WTC11 (cell line): ENCODE results near the gene BACH2. TPM values are rescaled to one million over a fixed set of nuclear protein-coding genes. Genes with fewer than 3 reads are reported as not detected.

Experiments
- ATAC-seq: fragments of 200-7000 bp; cut with Tn5 transposase; 2 replicates; pipeline ENCODE4 v1.10.0; 2021; ENCODE audit warnings: mild to moderate bottlenecking, moderate library complexity
- CTCF ChIA-PET: fragments of 300-600 bp; sonication (Branson Sonifier 250); formaldehyde crosslinking; loops from one replicate; lab custom pipeline; 2021; ENCODE audit warnings: antibody characterized with exemption; lab: Charles Lee
- POLR2A ChIA-PET: fragments of 350-600 bp; sonication (Branson Sonifier 250); formaldehyde crosslinking; loops from one replicate; lab custom pipeline; 2021; ENCODE audit warnings: antibody characterized with exemption; lab: Charles Lee
- DNase-seq: peaks from one replicate; pipeline ENCODE4 v3.0.0; 2021; ENCODE audit warnings: low spot score
- H3K27ac Mint-ChIP-seq: 2 replicates; pipeline ENCODE4 v1.8.0; 2021; ENCODE audit warnings: mixed read lengths
- H3K27me3 Mint-ChIP-seq: 2 replicates; pipeline ENCODE4 v1.8.0; 2021; ENCODE audit warnings: low read depth, mild to moderate bottlenecking, moderate library complexity, mixed read lengths
- H3K36me3 Mint-ChIP-seq: 2 replicates; pipeline ENCODE4 v1.8.0; 2021; ENCODE audit warnings: mixed read lengths
- H3K4me1 Mint-ChIP-seq: 2 replicates; pipeline ENCODE4 v1.8.0; 2022; ENCODE audit warnings: mixed read lengths
- H3K4me3 Mint-ChIP-seq: 2 replicates; pipeline ENCODE4 v1.8.0; 2021; ENCODE audit warnings: mild to moderate bottlenecking, moderate library complexity, mixed read lengths
- H3K9me3 Mint-ChIP-seq: 2 replicates; pipeline ENCODE4 v1.8.0; 2021; ENCODE audit warnings: mixed read lengths
- AR ChIP-seq: fragments of 250-450 bp; sonication (Bioruptor Pico); IDR thresholded peaks from 2 replicates; pipeline ENCODE4 v1.9.0; 2021; ENCODE audit warnings: mild to moderate bottlenecking
- E2F1 ChIP-seq: sonication (generic); formaldehyde crosslinking; IDR thresholded peaks from 2 replicates; pipeline ENCODE4 v1.8.0; 2022; ENCODE audit warnings: mild to moderate bottlenecking, missing genetic modification reagents
- EMX1 ChIP-seq: fragments of 250-450 bp; sonication (Bioruptor Pico); IDR thresholded peaks from 2 replicates; pipeline ENCODE4 v1.8.0; 2021; ENCODE audit warnings: mild to moderate bottlenecking
- ETV6 ChIP-seq: sonication (generic); formaldehyde crosslinking; IDR thresholded peaks from 2 replicates; pipeline ENCODE4 v1.8.1; 2022; ENCODE audit warnings: mild to moderate bottlenecking, missing genetic modification reagents
- FOXJ3 ChIP-seq: sonication (generic); formaldehyde crosslinking; IDR thresholded peaks from 2 replicates; pipeline ENCODE4 v1.9.0; 2021; ENCODE audit warnings: missing genetic modification reagents, mild to moderate bottlenecking, borderline replicate concordance
- FOXK1 ChIP-seq: sonication (generic); formaldehyde crosslinking; IDR thresholded peaks from 2 replicates; pipeline ENCODE4 v1.8.0; 2022; ENCODE audit warnings: mild to moderate bottlenecking, moderate library complexity, missing genetic modification reagents
- GTF2I ChIP-seq: fragments of 250-450 bp; sonication (Bioruptor Pico); conservative IDR thresholded peaks from 2 replicates; pipeline ENCODE4 v1.4.0; 2021; ENCODE audit warnings: mild to moderate bottlenecking
- HMGA2 ChIP-seq: fragments of 250-450 bp; sonication (Bioruptor Pico); IDR thresholded peaks from 2 replicates; pipeline ENCODE4 v1.4.0; 2021; ENCODE audit warnings: mild to moderate bottlenecking, moderate library complexity
- NFATC4 ChIP-seq: fragments of 250-450 bp; sonication (Bioruptor Pico); IDR thresholded peaks from 2 replicates; pipeline ENCODE4 v1.9.0; 2021; ENCODE audit warnings: mild to moderate bottlenecking
- NFE2L1 ChIP-seq: sonication (generic); formaldehyde crosslinking; IDR thresholded peaks from 2 replicates; pipeline ENCODE4 v1.8.1; 2023; ENCODE audit warnings: missing genetic modification reagents
- NFYB ChIP-seq: sonication (generic); formaldehyde crosslinking; conservative IDR thresholded peaks from 2 replicates; pipeline ENCODE4 v1.8.0; 2022; ENCODE audit warnings: low read depth, missing genetic modification reagents
- NR1H2 ChIP-seq: sonication (generic); formaldehyde crosslinking; IDR thresholded peaks from 2 replicates; pipeline ENCODE4 v1.9.0; 2021; ENCODE audit warnings: mild to moderate bottlenecking, moderate library complexity, missing genetic modification reagents
- OVOL2 ChIP-seq: fragments of 250-450 bp; sonication (Bioruptor Pico); IDR thresholded peaks from 2 replicates; pipeline ENCODE4 v1.9.0; 2021; ENCODE audit warnings: mild to moderate bottlenecking, borderline replicate concordance
- SMAD3 ChIP-seq: sonication (generic); formaldehyde crosslinking; IDR thresholded peaks from 2 replicates; pipeline ENCODE4 v1.8.0; 2022; ENCODE audit warnings: missing genetic modification reagents, mild to moderate bottlenecking, borderline replicate concordance
- SP1 ChIP-seq: sonication (generic); formaldehyde crosslinking; conservative IDR thresholded peaks from 2 replicates; pipeline ENCODE4 v1.8.1; 2022; ENCODE audit warnings: missing genetic modification reagents
- TCF7 ChIP-seq: sonication (generic); formaldehyde crosslinking; IDR thresholded peaks from 2 replicates; pipeline ENCODE4 v1.8.0; 2022; ENCODE audit warnings: mild to moderate bottlenecking, low read depth, missing genetic modification reagents, moderate library complexity
- TEAD1 ChIP-seq: sonication (generic); formaldehyde crosslinking; IDR thresholded peaks from 2 replicates; pipeline ENCODE4 v1.8.0; 2022; ENCODE audit warnings: mild to moderate bottlenecking, missing genetic modification reagents
- TEAD4 ChIP-seq: sonication (generic); formaldehyde crosslinking; IDR thresholded peaks from 2 replicates; pipeline ENCODE4 v1.8.0; 2022; ENCODE audit warnings: mild to moderate bottlenecking, missing genetic modification reagents
- TP53 ChIP-seq: sonication (generic); formaldehyde crosslinking; IDR thresholded peaks from 2 replicates; pipeline ENCODE4 v1.8.1; 2023; ENCODE audit warnings: mild to moderate bottlenecking, missing genetic modification reagents
- ZBTB21 ChIP-seq: sonication (generic); formaldehyde crosslinking; IDR thresholded peaks from 2 replicates; pipeline ENCODE4 v1.8.1; 2023; ENCODE audit warnings: mild to moderate bottlenecking, missing genetic modification reagents, borderline replicate concordance
- ZNF121 ChIP-seq: sonication (generic); formaldehyde crosslinking; IDR thresholded peaks from 2 replicates; pipeline ENCODE4 v1.8.0; 2023; ENCODE audit warnings: missing genetic modification reagents
- ZNF138 ChIP-seq: sonication (generic); formaldehyde crosslinking; conservative IDR thresholded peaks from 2 replicates; pipeline ENCODE4 v1.8.1; 2022; ENCODE audit warnings: mild to moderate bottlenecking, moderate library complexity, missing genetic modification reagents
- ZNF416 ChIP-seq: fragments of 250-450 bp; sonication (Bioruptor Pico); IDR thresholded peaks from 2 replicates; pipeline ENCODE4 v1.9.0; 2021; ENCODE audit warnings: mild to moderate bottlenecking, inconsistent platforms
- ZNF512 ChIP-seq: sonication (generic); formaldehyde crosslinking; IDR thresholded peaks from 2 replicates; pipeline ENCODE4 v1.8.1; 2022; ENCODE audit warnings: missing genetic modification reagents, borderline replicate concordance
- ZNF671 ChIP-seq: fragments of 250-450 bp; sonication (Bioruptor Pico); IDR thresholded peaks from 2 replicates; pipeline ENCODE4 v1.8.0; 2021; ENCODE audit warnings: mild to moderate bottlenecking
- total RNA-seq: library from RNA; stranded (reverse); gene quantifications from 3 replicates; pipeline ENCODE4 v1.2.3, GENCODE V29; 2021
- TF ChIP-seq, protein P1 (sequence below): sonication (generic); formaldehyde crosslinking; IDR thresholded peaks from 2 replicates; pipeline ENCODE4 v1.8.1; 2023; ENCODE audit warnings: mild to moderate bottlenecking, missing genetic modification reagents, borderline replicate concordance

BACH2 gene
- total RNA-seq, 1 experiment from 2014 or later = 5.9 TPM

DNA sequence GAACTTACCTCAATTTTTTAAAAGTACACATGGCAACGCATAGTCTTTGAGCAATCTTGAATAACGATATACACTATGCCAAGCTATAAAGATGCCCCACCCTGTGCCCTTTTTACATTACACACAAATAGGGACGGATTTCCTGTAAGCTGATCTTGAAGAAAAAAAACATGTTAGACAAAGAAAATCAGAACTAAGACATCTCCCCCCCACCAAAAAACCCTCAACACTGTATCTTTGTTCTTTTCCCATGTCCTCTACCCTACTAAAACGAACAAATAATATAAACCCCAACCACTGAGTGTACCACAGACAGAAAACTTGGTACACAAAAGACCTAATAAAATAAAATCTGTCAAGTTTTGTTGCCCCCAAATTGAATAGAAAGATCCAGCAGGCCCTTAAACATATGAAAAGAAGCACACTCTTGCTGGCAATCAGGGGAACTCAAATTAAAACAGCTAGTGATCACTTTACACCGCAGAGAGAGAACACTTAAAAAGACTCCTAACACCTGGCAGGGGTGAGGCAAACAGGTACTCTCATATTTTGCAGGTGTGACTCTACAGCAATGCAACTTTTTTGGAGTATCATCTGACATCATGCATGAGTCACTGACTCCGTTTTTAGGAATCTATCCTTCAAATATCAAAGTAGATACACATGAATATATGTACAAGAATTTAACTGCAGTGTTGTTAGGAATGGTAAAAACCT lies 29.6 kb downstream of the BACH2 start:
- Mint-ChIP-seq H3K27me3 (no peaks in the 10 kb centered on the region), H3K27ac (no peak overlapping the region), H3K4me1 (peaks cover 5% of the 10 kb centered on the region), H3K36me3 (no peaks in the 10 kb centered on the region), H3K4me3 (no peak overlapping the region), H3K9me3 (peaks cover 13% of the 10 kb centered on the region)
- TF ChIP-seq NFATC4 (CRISPR knock-in tag) (no peak), ZNF671 (no peak), ZNF121 (CRISPR knock-in tag) (no peak), TP53 (no peak), NR1H2 (CRISPR knock-in tag) (no peak), ZNF416 (no peak), E2F1 (no peak), ETV6 (no peak), HMGA2 (CRISPR knock-in tag) (no peak), SMAD3 (CRISPR knock-in tag) (no peak), SP1 (no peak), ZBTB21 (CRISPR knock-in tag) (no peak), NFE2L1 (CRISPR knock-in tag) (no peak), OVOL2 (CRISPR knock-in tag) (no peak)
- no peak for DNase-seq
- ChIA-PET CTCF (interaction anchor here (2.1 kb wide), 1 partner anchor 327 kb away, joined by 6 read pairs; no protein-coding TSS in a partner anchor), POLR2A (no interaction called here)
- no peak for ATAC-seq

DNA sequence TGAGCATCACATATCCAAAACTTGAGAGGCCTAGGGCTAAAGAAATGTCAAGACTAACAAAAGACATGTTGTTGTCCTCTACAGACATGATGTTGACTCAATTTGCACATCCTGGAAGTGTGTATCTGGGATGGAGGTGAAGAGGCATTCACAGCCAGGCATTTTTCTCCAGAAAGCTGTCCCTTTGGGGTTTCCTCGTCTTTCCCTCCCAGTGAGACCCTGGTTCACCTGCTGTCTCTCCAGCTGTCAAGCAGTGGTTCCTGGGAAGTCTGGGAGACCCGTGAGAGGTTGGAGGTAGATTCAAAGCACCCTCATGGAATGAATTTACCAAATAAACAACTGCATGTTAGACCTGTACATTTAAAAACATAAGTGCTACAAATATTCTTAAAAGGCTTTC lies 32.1 kb downstream of the BACH2 start:
- DNase-seq = no peak
- Mint-ChIP-seq H3K4me3 (no peak overlapping the region), H3K36me3 (no peaks in the 10 kb centered on the region), H3K4me1 (peaks cover 5% of the 10 kb centered on the region), H3K27ac (no peak overlapping the region), H3K27me3 (no peaks in the 10 kb centered on the region), H3K9me3 (peaks cover 12% of the 10 kb centered on the region; the same call in 1 of the 2 replicates)
- ChIA-PET POLR2A (no interaction called here), CTCF (no interaction called here)
- ATAC-seq = no peak
- TF ChIP-seq TEAD1 (no peak), ZNF512 (CRISPR knock-in tag) (no peak), AR (CRISPR knock-in tag) (no peak), FOXK1 (CRISPR knock-in tag) (no peak), TEAD4 (CRISPR knock-in tag) (no peak), TCF7 (no peak), EMX1 (CRISPR knock-in tag) (no peak), ZNF138 (CRISPR knock-in tag) (no peak), NFYB (CRISPR knock-in tag) (no peak), NR1H2 (CRISPR knock-in tag) (no peak), ETV6 (no peak), GTF2I (CRISPR knock-in tag) (no peak), FOXJ3 (CRISPR knock-in tag) (no peak)
- TF ChIP-seq, protein P1, sequence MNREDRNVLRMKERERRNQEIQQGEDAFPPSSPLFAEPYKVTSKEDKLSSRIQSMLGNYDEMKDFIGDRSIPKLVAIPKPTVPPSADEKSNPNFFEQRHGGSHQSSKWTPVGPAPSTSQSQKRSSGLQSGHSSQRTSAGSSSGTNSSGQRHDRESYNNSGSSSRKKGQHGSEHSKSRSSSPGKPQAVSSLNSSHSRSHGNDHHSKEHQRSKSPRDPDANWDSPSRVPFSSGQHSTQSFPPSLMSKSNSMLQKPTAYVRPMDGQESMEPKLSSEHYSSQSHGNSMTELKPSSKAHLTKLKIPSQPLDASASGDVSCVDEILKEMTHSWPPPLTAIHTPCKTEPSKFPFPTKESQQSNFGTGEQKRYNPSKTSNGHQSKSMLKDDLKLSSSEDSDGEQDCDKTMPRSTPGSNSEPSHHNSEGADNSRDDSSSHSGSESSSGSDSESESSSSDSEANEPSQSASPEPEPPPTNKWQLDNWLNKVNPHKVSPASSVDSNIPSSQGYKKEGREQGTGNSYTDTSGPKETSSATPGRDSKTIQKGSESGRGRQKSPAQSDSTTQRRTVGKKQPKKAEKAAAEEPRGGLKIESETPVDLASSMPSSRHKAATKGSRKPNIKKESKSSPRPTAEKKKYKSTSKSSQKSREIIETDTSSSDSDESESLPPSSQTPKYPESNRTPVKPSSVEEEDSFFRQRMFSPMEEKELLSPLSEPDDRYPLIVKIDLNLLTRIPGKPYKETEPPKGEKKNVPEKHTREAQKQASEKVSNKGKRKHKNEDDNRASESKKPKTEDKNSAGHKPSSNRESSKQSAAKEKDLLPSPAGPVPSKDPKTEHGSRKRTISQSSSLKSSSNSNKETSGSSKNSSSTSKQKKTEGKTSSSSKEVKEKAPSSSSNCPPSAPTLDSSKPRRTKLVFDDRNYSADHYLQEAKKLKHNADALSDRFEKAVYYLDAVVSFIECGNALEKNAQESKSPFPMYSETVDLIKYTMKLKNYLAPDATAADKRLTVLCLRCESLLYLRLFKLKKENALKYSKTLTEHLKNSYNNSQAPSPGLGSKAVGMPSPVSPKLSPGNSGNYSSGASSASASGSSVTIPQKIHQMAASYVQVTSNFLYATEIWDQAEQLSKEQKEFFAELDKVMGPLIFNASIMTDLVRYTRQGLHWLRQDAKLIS (CRISPR knock-in tag) = no peak
